ENCODE measurements around the gene NFKBIZ.
"Not testable (repeated sequence)": the region's sequence is repeated elsewhere in the genome, so short reads cannot be mapped to it uniquely, and the experiment has no call there.

Gene NFKBIZ

DNA sequence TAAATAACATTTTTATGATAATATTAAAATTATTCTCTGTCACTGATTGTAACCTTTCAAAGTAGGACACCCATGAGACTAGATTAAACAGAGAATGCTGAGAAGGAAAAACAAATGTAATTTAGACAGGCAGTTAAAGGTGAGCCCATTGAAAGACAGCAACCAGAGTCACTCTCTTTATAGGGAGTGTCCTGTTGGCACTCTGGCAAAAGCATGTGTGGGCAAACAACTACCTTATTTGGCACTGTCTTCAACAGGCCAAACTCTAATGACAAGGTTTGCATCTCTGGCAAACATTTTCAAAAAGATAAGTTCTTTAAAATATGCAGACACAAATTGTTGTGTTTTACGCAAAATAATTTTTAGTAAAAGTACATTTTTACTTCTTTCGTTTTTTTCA, 29.8 kb downstream of the NFKBIZ start:
- DNase-seq = no peak

DNA sequence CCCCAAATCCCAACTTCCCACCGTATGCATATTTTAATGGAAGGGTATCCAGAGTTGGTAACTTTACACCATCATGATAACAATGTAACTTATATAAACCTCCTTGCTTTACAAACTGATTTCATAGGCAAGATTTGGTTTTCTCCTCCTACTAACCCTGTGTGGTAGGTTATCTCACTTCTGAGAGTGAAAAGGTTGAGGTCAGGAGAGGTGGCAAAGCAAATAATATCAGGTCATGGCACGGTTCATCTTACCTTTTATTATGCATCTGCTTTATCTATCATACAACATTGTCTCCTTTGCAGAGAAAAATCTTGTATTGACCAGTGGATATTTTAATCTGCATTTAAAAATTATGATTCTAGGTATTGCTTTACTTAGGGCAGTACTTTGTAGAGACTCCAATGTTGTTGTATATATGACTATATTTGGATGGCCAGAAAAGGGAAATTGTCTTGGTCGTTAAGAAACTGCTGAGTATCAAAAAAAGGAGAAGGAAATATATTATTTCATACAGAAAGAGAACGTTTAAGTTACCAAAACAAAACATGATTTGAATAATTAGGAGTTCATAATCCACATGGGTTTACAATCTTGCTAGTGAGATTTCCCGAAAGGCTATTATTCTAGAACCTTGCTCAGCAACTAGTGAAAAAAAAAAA, 30.4 kb downstream of the NFKBIZ start:
- no peak for DNase-seq

DNA sequence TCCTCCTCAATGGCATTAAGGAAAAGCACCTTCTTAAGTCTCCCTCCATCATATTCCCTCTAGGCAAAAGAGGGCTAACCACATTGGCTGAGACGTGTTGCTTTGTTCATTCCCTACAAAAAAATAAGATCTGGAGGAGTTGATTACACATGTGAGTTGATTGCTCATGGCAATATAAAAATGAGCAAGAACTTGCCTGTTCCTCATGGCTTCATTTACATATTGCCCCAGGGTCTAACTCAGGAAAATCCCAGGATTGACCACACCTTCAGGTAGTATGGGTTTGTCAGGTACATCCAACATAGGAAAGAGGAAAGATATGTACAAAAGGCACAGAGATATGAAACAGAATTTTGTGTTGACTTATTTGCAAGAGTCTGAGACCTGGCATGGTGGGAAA, 35.5 kb downstream of the NFKBIZ start:
- DNase-seq = no peak

DNA sequence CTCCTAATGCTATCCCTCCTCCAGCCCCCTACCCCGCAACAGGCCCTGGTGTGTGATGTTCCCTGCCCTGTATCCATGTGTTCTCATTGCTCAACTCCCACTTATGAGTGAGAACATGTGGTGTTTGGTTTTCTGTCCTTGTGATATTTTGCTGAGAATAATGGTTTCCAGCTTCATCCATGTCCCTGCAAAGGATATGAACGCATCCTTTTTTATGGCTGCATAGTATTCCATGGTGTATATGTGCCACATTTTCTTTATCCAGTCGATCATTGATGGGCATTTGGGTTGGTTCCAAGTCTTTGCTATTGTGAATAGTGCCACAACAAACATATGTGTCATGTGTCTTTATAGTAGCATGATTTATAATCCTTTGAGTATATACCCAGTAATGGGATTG, 36.3 kb downstream of the NFKBIZ start:
- not testable (repeated sequence) for DNase-seq

DNA sequence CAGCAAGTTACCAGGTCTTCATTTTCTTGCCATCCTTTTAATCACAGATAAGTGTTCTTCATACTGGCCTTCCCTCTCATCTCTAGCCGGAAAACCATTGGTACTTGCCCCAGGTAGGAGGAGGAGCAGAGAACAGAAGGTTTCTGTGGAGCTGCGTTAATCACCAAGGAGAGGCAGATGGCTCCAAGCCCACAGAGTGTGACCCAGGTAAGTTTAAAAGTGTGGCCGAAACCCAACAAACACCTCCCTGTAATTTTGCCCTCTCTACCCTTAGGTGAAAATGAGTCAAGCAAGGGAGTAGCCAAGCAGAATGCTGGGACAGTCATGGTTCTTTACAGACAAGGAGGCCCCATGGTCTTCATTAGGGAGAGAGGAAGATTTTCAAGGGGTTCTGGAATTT, 37.3 kb downstream of the NFKBIZ start:
- no peak for DNase-seq

DNA sequence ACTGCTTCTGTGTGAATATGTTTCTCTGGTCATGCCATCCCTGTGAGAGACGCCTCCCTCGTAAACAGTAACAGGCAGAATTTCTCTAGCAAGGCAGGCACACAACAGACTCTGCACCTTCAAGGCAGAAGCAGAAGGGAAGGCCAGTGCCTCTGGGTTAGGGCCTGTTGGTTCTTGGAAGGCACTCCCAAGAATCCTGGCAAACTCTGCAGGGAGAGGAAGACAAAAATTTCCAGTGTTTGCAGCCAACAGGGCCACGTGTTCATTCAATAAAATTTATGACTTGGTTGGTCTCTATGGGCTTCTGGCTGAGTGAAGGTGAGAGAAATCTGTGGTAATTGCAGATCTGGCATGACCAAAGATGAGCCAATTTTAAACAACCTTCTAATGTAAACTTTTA, 39.3 kb downstream of the NFKBIZ start:
- DNase-seq = no peak

DNA sequence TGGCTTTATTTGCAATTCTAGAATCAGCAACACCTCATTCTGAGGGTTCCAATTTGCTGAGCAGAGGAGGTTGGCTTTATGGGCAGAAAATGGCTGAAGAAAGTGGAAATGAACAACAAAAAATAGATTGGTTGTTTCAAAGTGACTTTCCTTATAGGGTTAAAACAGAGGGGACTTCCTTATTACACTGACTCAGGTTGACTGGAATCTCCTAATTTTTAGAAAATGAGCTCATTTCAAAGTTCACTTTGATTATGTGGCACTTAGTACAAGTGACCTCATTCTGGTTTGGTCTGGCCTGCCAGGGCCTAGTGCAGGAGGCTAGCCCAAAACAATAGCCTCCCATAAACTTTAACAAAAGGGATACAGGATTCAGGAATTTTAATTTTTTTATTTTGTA, 41.4 kb downstream of the NFKBIZ start:
- DNase-seq = no peak

DNA sequence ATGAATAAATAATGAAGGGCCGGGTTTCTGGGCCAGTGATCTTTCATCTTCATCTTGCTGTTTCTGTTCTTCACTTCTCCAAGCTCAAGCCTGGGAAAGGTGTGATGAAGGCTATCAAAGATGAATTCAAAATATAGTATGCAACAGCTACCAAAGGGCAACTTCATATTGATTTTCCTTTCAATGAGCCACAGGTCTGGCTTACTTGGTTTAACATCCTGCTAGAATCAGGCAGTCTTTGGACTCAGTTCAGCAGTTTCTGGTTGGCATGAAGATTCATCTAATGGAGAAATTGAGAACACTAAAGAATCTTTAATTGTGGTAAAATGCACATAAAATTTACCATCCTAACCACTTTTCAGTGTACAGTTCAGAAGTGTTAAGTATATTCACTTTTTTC, 43.3 kb downstream of the NFKBIZ start:
- no peak for DNase-seq

DNA sequence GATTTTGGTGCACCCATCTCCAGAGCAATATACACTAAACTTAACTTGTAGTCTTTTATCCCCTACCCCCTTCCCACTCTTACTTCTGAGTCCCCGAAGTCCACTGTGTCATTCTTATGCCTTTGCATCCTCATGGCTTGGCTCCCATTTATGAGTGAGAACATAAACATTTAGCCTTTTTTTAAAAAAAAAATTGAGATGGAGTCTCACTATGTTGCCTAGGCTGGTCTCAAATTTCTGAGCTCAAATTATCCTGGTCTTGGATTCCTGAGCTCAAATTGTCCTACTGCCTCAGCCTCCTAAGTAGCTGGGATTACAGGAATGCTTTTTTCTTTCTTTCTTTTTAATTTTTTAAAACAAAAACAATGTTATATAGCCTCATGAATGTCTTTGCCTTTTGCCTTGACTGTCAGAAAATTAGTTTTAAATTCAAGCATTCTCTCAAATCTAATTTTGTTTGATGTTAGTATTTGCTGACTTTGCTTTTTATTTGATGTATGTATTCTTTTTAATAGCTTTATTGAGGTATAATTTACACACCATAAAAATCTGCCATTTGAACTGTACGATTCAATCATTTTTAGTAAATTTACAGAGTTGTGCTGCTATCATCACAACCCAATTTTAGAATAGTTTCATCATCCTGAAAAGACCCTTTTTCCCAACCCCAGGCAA, 46.9 kb downstream of the NFKBIZ start:
- DNase-seq = no peak

DNA sequence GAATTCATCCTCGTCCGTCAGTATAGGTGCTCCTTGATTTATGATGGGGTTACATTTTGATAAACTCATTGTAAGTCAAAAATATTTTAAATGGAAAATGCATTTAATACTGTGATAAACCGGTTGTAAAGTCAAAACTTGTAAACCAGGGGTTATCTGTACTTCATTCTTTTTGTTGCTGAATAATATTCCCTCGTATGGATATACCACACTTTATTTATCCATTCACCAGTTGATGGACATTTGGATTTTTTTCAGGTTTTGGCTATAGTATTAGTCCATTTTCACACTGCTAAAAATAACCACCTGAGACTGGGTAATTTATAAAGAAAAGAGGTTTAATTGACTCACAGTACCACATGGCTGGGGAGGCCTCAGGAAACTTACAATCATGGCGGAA, 47.7 kb downstream of the NFKBIZ start:
- DNase-seq = no peak

DNA sequence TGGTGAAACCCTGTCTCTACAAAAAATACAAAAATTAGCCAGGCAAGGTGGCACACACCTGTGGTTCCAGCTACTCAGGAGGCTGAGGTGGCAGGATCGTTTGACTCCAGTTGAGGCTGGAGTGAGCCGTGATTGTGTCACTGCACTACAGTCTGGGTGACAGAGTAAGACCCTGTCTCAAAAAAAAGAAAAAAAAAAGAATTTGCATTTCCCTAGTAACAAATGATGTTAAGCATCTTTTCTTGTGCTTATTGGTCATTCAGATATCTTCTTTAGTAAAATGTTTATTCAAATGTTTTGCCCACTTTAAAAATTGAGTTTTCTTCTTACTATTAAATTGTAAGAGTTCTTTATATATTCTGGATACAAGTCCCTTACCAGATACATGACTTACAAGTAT, 48.7 kb downstream of the NFKBIZ start:
- DNase-seq = no peak

DNA sequence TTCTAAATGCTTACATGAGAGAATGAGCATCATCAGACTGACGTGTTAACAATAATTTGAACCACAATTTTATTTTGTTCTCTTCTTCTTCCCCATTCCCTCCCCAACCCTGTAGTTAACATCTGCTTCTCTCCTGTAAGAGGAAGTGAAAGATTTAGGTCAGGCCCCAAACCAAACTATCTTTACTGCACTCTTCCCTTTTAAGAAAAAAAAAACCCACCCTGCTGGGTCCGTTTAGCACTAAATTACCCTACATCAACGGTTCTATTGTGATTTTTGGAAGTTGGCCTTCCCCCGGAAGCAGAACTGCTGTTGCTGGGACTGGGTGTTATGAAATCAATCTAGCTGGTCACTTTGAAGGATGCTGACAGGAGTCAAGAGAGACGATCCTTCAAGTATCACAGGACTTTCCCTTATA, 49.4 kb downstream of the NFKBIZ start:
- DNase-seq = no peak

DNA sequence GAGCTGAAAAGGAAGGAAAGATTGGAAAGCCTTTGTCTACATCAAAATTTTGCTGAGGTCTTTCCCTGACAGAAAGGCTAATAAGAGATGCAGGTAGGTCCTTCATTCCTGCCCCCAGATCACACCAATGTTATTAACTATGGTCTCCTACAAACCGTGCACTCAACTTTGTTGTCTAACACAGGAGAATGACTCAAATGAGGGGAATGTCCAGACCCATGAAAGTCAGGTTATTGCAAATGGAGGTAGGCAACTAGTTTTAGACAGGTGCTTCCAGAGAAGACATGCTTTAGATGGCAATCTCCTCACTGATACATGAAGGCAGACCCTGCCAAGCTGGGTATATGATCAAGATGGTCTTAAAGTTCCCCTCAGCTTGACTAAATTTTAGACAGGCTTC, 51.0 kb downstream of the NFKBIZ start:
- DNase-seq = no peak

DNA sequence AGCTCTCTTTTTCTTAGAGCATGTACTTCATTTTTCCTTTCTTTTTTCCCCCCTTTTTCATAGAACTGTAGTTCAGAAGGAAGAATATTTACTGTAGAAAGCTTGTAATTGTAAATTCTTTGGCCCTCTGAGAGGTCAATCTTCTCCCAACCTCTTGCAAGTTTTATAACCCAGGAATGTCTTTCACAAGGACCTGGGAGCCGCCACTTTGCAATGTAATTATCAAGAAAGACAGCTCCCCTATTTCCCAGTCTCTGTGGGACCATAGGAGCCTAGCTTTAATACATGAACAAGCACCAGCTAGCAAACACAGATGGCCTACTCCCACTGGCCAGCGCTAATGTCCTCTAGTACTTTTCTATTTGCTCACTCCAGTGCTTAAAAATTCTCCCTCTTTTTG, 51.4 kb downstream of the NFKBIZ start:
- DNase-seq = no peak

DNA sequence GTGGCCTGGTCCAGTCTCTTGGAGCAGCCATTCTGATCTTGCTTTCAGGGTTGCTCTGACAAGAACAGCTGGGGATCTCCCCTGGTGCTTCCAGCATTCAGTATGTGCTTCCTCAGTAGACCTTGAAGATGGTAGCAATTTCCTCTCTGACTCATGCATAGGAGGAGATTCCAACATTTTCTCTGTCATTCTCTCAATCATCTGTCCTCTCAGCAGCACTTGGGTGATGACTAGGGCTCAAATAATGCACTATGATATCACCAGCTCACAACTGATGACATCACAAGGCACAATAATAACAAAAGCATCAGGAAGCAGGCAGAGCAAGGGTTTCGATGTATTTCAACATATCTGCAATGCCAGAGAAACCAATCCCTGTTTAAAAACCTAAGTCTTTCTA, 52.7 kb downstream of the NFKBIZ start:
- no peak for DNase-seq

DNA sequence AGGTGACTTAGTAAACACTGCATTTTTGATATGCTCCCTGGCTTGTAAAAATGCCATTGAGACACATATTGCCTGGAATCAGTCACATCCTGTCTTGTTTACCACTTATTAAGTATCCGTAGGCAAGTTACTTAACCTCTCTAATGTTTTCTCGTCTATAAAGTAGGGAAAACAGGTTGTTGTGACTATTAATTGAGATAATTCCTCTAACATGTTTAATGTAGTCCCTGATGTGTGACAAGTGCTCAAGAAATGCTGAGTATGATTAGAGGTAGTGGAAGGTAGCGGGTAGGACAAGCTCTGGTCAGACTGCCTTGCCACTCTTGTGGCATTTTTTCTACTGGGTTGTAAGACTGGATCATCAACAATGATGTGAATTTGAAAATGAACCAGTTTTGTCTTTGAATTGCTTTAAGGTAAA, 54.1 kb downstream of the NFKBIZ start:
- no peak for DNase-seq

DNA sequence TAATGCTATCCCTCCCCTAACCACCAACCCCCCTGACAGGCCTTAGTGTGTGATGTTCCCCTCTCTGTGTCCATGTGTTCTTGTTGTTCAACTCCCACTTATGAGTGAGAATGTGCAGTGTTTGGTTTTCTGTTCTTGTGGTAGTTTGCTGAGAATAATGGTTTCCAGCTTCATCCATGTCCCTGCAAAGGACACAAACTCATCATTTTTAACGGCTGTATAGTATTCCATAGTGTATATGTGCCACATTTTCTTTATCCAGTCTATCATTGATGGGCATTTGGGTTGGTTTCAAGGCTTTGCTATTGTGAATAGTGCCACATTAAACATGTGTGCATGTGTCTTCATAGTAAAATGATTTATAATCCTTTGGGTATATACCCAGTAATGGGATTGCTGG, 56.3 kb downstream of the NFKBIZ start:
- not testable (repeated sequence) for DNase-seq
